Activated CD8-positive, alpha-beta memory T cell treated with anti-CD3 and anti-CD28 coated beads for 24 hours (primary cell): Measurements from ENCODE around the gene CNTNAP2.
"Not testable (repeated sequence)": the region's sequence is repeated elsewhere in the genome, so short reads cannot be mapped to it uniquely, and the experiment has no call there.

Experiments used
- DNase-seq: peaks from one replicate; pipeline ENCODE4 v3.0.0-alpha.2; 2020

The CNTNAP2 gene

GRCh38 chr7:148391591-148391990, 2275.0 kb downstream of the CNTNAP2 start:
- DNase-seq, result no peak

GRCh38 chr7:148394582-148394981, 2278.0 kb downstream of the CNTNAP2 start:
- no peak for DNase-seq

GRCh38 chr7:148395352-148395811, 2278.8 kb downstream of the CNTNAP2 start:
- DNase-seq, result no peak

GRCh38 chr7:148395990-148396716, 2279.6 kb downstream of the CNTNAP2 start:
- no peak for DNase-seq

DNA sequence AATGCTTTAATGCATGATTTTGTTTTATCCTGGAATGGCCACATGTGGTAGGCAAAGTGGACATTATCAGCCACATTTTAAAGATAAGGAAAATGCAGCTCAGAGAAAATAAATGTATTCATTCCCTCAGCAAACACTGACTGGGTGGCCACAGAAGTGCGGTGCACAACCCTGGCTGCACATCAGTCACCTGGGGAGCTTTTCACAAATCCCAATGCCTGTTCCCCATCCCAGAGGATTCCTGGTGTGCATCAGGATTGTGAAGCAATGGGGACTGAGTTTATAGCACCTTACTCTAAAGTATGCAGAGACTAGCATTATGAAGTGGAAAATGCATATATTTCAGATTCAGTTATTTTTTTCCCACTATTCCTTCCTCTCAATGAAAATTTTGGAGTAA, 2280.5 kb downstream of the CNTNAP2 start:
- no peak for DNase-seq

- no peak for DNase-seq
Measured at GRCh38 chr7:148397551-148397950, 2280.9 kb downstream of the CNTNAP2 start.

DNA sequence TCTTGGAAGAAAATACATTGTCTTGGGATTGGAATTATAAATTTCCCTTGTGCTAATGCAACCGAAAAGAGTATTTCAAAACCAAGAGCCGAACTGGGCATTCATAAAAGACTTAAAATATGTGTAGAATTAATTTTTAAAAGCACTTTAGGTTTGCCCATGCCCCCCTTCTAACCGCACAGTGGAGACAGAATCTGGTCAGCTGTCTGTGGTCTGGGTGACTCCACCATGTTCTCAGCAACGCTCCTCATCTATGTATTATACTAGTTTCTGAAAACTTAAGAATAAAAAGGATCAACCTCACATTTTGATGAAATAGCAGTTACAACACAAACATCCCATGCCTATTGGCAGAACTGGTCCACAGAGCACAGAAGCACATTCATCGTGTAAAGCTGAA, 2281.4 kb downstream of the CNTNAP2 start:
- no peak for DNase-seq

GRCh38 chr7:148398844-148399365, 2282.3 kb downstream of the CNTNAP2 start:
- DNase-seq, result no peak

- no peak for DNase-seq
Measured at GRCh38 chr7:148400101-148400500, 2283.5 kb downstream of the CNTNAP2 start.

DNA sequence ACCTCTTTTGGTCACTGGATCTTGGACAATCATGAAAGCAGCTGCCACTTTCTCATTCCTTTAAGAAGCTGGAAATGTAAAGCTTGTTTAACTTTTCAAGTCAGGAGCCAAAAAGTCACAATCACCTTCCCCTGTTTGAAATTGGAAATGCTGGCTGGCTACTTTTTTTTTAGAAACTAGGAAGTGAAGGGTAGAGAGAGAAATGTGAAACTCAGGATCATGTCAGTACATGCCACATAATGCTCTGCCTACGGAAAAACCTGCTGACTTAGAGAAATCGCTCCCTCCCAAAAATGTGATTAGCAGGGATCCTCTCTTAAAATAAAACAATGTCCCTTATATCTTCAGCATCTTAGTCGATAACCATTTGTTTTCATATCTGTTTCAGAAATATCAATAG, 2285.6 kb downstream of the CNTNAP2 start:
- DNase-seq, result no peak

DNA sequence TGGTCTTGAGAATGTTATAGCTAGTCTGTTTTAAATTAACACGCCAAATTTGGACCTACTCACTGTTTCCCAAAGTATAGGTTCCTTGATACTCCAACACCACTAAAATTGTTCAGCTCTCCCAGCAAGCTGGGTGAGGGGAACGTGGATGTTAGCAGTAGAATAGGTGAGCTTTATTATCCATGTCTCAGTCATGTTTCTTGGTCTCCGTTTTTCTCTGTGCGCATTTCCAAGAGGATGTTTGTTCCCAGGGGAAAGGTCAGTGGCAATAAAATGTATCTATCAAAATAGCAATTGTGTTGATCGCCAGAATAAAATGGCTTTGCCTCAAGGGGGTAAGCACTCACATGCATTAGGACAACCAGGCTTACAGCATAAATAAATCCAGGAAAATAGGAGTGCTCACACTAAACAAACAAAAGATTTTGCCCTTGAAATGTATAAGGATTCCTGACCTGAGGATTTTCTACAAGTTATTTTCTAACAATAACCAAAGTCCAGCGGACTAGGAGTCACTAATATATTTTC, 2286.9 kb downstream of the CNTNAP2 start:
- no peak for DNase-seq

DNA sequence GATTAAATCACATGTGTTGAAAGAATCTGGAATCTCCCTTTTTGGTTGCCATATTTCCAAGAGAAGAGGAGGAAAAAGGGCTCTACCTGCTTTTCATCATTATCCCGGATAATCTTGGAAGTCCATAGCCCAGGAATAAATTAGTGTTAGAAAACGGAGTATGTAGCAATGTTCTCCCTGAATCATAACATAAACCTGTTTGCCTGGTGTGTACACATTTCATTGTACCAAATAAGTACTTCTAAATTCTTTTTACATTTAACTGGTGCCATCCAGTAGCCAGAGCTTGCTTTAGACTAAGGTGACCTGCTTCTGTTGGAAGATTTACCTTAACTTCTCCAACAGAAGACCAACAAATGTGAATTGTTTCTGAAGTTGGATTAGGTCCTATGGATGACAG, 2291.7 kb downstream of the CNTNAP2 start:
- DNase-seq, result no peak

GRCh38 chr7:148410905-148411304, 2294.3 kb downstream of the CNTNAP2 start:
- no peak for DNase-seq

DNA sequence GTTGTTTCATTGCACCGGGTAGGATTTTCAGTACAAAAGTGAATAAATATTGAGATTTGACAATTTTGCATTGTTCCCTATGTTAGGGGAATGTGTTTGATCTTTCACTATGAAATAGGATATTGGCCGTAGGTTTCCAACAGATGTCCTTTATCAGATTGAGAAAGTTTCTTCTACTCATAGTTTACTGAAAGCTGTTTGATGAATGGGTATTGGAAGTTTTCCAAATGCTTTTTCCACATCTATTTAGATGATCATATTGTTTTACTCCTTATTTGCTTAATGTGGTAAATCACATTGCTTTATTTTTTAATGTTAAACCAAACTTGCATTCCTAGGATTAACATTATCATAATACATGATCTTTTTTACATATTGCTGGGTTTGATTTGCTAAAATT, 2296.1 kb downstream of the CNTNAP2 start:
- no peak for DNase-seq

- DNase-seq, result no peak
Measured at GRCh38 chr7:148419856-148420832, 2303.5 kb downstream of the CNTNAP2 start.

GRCh38 chr7:148422030-148422429, 2305.4 kb downstream of the CNTNAP2 start:
- DNase-seq, result no peak

GRCh38 chr7:148426393-148426792, 2309.8 kb downstream of the CNTNAP2 start:
- DNase-seq, result not testable (repeated sequence)

GRCh38 chr7:148430690-148431089, 2314.1 kb downstream of the CNTNAP2 start:
- not testable (repeated sequence) for DNase-seq

DNA sequence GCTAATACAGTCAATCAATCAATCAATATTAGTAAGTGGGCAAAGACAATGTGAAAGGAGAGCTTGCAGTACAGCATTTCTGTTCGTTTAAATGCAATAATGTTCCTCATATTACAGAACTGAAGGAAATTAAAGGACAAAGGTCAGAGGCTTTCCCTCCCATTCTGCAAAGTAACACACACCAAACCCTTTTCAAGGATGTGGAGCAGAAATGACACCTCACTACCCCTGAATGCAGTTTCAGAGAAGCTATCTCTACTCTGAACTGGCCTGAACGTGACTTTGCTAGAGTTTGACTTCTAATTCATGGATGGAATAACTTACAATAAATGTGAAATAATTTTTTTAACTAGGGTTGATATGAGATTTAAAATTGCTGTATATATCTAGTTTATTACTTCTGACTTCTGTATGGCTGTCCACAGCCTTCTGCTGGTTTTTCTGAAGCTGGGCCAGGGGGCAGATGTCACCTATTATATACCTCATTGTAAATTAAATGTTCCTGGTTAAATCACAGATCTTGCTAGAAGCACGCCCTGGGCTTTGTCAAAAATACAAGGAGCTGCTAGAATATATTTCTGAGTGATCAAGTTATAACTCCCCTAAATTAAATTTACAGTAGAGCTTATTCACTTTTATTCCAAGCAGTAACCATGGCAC, 2317.1 kb downstream of the CNTNAP2 start:
- no peak for DNase-seq

DNA sequence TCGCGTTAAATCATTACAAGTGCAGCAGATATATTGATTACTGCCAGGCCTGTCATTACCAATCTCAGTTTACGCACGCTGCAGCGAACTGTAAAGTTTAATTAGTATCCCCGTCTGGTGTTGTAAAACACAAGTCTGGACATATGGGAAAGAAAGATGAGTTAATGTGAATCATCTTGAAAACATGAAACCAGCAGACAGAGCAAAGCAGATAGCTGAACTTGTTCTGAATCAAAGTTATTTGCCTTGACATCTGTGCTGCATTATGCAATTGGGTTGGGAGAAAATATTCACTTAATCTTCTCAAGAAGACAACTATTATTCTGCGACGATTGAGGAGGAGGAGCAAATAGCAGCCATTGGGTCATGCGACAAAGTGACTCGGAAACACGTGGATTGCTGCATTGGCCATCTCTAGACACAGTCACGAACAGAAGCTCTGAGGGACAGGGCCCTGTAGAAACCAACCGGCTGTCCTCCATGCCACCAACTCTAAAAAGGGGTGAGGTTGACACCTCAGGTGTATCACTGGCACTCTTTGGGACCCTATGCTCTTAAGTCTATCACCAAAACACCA, 2317.7 kb downstream of the CNTNAP2 start:
- no peak for DNase-seq

DNA sequence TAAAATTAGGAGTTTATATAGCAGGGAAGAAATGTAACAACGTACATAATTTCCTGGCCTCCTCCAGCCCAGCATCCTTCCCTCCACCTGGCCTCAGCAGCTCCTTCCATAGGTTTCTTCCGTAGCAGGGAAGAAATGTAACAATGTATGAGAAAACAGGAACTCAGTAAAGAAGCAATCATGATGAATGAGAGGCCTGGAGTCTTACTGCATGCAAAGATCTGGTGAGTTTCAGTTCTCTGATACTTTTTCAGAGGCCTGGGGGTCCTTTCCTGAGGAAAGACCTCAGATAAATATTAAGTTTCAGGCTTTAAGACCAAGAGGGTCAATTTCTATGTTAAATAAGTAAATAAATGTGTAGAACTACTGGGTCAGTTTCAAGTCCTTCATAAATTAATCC, 2318.3 kb downstream of the CNTNAP2 start:
- no peak for DNase-seq

DNA sequence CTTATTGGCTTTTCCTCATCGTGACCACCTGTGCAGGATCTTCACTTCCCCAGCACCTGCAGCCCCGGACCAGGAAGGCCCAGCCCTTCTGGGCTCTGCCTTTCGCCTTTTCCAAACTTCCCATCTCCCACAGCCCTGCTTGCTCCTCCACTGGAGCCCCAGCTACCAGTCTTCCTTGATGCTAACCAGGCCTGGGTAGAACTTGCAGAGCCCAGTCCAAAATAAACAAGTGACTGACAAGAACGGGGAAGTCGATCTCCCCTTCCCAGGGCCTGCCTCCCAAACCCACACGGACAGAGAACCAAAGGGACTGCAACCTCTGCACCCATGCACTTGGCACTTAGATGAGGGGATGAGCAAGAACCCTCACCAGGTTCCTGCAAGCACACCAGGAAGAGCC, 2319.1 kb downstream of the CNTNAP2 start:
- no peak for DNase-seq
